CD4-positive, alpha-beta T cell treated with Interleukin-17A for 1 hour (primary cell): Measurements from ENCODE around the gene PRPF18.

ENCODE experiments used
- DNase-seq: peaks from one replicate; pipeline ENCODE4 v3.0.0-alpha.2; 2020

The PRPF18 gene

GRCh38 chr10:13608246-13608853 lies 21.6 kb downstream of the PRPF18 start:
- DNase-seq, result no peak

- DNase-seq, result no peak
These were observed 26.0 kb downstream of the PRPF18 start for GRCh38 chr10:13612654-13613373.

- no peak for DNase-seq
These were observed 26.8 kb downstream of the PRPF18 start for GRCh38 chr10:13613519-13613918.

GRCh38 chr10:13614530-13615332 lies 28.0 kb downstream of the PRPF18 start:
- no peak for DNase-seq

DNA sequence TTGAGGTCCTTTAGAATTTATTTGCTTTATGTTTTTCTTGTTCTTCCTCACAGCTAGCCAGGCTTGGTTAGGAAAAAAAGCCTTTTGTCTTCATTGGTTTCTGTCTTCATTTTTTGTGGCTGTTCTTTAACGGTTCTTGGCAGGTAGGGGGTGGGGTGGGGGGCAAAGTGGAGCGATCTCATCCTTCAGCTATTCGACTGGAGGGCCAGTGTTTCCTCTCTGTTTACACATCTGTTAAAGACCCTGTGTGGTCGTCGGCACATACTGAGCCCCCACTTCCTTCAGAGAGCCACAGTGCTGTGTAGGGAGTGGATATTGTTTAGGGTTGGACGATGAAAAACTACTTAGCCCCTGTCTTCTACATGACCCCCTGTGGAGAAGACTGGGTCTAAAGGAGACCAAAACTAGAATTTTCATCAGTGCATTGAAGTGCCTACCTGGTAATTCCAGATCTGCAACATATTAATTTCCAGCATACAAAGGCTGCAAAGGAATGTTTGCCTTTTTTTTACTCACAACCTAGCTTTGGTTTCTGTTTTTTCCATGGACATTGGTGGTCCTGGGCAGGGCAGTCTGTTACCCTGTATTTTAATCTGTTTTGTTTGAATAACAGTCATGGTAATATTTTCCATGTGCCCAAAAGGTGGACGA lies 29.0 kb downstream of the PRPF18 start:
- DNase-seq, result no peak

DNA sequence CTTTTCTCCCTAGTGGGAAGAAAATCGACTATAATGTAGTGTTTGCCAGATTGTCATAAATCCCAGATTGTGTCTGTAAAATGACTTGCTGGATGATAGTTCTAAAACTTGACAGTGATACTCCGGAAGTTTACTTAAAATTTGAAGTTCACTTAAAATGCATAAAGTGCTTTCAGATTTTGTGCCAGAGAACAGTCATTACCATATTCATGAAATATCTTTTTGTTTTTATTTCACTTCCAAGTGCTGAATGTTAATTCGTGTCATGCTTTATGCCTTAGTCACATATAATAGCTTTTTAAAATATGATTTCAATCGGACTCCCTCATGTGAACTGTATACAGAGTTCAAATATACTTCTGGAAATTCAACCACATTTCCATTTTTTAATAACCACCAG lies 30.4 kb downstream of the PRPF18 start:
- no peak for DNase-seq

DNA sequence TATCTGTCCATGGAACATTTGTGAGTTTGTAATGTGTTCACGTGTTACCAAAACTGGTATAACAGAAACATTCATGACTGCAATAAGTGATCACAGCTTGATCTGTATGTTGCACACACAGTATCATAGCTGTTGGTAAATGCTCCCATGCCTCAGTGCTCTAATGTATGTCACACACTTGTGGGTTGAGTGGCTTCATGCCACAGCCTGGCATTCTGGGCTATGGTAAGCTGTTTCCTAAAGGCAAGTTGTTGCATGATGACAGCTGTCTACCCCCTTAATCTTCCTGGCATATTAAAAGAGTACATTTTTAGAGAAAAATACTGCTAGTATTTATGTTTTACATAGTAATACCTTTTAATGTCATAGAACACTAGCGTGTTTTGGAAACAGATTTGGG lies 35.2 kb downstream of the PRPF18 start:
- DNase-seq, result no peak

- DNase-seq, result no peak
These were observed 37.9 kb downstream of the PRPF18 start for GRCh38 chr10:13624630-13625029.

DNA sequence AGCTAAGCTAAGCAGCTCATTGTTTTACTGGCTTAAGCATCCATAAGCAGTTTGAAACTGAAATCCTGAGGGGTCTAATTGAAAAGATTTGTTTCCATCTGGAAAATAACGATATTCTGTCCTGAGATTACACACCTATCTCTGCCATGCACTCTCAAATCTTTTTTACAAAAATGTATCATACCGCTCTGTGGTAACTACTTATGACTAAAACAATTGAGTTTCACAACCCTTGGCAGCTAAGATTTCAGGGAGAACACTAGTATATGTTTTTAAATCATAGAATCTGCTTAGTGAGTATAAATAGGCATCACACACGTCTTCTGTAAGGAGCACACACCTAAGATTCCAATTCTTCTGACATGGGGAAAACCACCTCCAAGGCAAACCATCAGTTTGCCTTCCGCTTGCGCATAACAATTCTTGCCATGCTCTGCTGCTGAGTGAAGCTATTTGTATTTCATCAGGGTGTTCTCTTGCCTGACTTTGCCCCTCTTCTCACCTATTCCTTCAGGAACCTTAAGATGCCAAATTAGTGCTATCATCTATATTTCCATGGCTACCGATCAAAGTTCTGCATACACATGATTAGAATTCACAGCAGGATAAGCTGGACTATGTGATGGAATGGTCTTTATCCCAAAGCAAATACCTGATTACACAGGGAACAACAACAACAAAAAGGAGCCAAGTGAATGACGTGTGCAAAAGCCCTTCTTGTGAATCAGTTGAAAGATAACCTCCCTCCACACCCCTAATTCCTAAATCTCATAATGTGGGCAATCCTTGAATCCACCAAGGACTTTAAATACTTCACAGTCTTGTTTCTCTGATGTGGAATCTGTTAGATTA lies 40.9 kb downstream of the PRPF18 start:
- no peak for DNase-seq

DNA sequence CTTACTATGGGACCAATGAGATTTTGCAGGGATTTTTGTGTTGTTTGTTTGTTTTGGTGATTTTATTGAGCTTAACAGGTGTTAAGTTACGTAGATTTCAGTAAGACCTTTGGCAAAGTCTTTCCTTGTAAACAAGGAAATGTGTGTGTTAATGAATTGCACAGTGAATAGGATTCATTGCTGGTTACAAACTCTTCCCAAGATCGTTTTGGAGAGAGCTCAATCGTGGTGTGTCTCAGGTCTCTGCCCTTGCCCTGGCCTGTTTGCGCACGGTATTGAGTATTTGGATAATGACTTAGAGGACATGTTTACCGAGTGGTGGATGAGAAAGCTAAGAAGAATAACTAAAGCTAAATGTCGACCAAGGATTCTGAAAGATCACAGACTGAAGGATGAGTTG lies 41.9 kb downstream of the PRPF18 start:
- no peak for DNase-seq

GRCh38 chr10:13629116-13629515 lies 42.4 kb downstream of the PRPF18 start:
- no peak for DNase-seq

DNA sequence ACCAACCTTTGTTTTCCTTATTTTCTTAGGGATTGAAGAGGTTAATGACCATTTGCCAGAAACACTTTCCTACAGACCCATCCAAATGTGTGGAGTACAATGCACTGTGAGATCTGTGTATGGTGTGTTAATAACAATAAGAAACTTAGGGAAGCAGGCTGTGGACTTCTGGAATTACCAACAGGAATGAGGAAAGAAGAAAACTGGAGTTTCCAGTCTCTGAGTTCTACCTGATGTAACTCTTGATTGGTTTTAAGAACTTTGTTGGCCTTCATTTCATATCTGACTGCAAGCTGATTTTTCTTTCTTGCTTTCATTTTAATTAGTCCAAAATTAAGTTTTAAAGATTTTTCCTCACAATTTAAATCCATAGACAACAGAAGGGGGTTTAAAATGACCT lies 43.5 kb downstream of the PRPF18 start:
- no peak for DNase-seq

- DNase-seq, result no peak
These were observed 44.8 kb downstream of the PRPF18 start for GRCh38 chr10:13631594-13631993.

GRCh38 chr10:13632440-13632839 lies 45.7 kb downstream of the PRPF18 start:
- no peak for DNase-seq

DNA sequence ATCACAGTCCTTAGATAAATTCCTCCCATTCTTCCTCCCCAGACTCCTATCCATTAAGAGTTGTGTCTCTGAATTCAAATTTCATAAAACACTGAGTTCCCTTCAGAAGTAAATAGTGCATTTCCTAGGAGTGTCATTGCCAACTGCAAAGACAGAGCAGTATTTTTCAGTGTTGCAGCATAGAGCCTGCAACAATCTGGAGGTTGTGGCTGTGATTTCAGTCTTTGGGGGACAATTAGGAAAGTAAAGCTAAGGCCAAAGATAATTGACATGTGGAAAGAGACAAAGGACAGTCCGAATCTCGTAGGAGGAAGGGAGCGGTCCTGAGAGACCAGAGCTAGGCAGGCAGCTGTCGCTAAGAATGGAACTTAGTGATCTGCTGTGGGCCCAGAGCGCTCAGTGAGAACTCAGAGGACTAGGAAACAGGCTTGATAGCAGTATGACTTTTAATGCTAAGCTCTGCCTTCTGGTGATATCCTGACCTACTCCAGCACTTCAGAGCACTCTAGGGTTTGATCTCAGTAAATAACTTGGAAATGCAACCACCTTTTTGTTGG lies 46.2 kb downstream of the PRPF18 start:
- DNase-seq, result no peak

DNA sequence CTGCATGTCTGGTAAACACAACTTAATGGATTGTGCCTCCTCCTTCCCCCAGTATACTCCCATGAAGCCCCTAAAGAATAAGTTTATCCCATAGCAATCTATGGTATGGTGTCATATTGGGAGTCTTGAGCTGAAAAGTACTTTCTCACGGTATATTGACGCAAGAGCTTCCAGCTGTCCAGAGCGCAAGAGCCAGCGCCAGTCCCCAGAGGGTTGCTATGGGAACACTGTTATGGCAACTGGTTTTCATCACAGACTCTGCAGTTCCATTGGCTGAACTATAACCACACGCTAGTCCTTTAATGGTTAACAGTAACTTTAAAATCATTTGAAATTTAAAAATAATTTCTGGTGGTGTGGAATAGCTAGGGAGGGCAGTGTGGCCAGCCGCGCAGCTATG lies 46.9 kb downstream of the PRPF18 start:
- DNase-seq, result no peak

DNA sequence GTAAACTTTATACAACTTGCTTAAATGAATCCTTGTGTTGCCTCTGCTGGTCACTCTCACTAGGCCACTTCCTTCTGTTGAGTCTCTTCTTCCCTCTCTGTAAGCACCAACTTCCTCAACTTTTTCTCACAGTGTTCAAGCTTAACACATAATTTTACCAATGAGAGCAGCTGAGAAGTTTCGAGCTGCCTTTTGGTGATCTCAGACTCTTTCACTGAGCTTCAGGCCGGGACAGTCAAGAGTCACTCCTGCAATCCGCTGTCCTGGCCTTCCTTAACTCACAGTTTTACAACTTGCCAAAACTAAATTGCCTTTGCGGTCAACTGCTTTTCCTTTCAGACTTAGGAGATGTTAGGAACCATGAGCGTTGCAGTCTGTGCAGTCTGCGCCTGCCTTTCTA lies 47.4 kb downstream of the PRPF18 start:
- DNase-seq, result no peak

- no peak for DNase-seq
These were observed 50.0 kb downstream of the PRPF18 start for GRCh38 chr10:13636776-13637175.

- no peak for DNase-seq
These were observed 50.6 kb downstream of the PRPF18 start for GRCh38 chr10:13637303-13637856.

DNA sequence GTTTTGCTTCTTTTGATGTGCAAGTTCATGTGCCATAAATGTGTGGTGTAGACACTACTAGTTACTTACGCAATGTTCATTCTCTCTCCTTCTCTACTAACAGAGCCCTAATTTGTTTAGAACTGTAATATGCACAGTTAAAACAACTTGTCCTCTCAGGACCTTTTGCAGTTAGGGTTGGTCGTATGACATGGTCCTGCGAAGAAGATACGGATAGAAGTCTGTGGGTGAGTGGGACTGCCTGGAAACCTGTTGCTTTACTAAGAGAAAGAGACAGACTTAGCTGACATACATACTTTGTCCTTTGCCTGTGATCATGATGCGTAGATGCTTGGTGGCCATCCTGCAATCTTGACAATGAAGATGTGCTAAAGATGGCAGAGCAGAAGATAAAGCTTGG lies 51.1 kb downstream of the PRPF18 start:
- DNase-seq, result no peak

DNA sequence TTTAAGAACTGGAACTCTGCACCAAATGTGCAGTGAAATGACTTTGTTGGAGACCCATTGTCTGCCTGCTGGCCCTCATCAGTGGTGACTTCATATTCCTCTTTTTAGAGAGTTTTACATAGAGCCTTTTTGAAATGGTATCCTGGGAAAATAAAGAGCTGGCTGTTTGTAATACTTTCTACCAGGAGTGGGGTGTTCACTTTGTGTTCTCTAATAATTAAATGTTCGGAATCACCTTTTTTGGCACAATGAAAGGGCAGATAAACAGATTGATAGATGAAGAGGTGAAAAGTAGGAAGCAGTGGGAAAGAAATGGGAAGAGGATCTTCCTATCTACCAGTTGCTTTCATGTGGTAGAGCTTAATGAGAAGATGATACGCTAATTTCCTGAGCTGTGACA lies 55.5 kb downstream of the PRPF18 start:
- DNase-seq, result no peak

DNA sequence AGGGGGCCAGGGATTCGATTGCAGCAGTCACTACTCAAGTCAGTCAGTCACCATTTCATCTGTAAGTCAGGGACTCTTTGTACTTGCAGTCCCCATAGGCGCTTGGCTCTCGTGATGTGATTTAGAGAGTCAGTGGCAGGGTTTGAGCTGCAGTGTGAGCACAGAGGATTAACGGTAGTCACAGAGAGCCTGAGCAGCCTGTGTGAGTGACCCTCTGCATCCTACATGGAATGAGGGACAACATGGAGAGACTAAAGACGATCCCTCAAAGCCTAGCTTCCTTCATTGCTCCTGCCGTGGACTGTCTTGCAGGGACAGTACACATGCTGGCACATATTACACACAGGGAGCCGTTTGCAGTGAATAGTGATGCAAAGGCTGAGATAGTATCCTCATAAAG lies 56.3 kb downstream of the PRPF18 start:
- no peak for DNase-seq
